Endothelial cell of umbilical vein (primary cell): Measurements from ENCODE around the gene SLC25A34. TPM values are rescaled to one million over a fixed set of nuclear protein-coding genes. Genes with fewer than 3 reads are reported as not detected.
"Not testable (repeated sequence)": the region's sequence is repeated elsewhere in the genome, so short reads cannot be mapped to it uniquely, and the experiment has no call there.

Experiments used
- BruUV-seq: library from RNA; stranded (reverse); fragments of 400-500 nt; replicated peaks from 2 replicates; lab custom pipeline; 2021; lab: Mats Ljungman, UMichigan
- CTCF ChIA-PET: fragments of 300-600, 350-600 bp; sonication (Branson Sonifier 250); formaldehyde crosslinking; loops from one replicate; lab custom pipeline; 2021; ENCODE audit warnings: antibody characterized with exemption, inconsistent platforms; lab: Charles Lee
- POLR2A ChIA-PET: fragments of 300-600, 350-600 bp; sonication (Branson Sonifier 250); formaldehyde crosslinking; loops from one replicate; lab custom pipeline; 2021; ENCODE audit warnings: antibody characterized with exemption, inconsistent platforms; lab: Charles Lee
- DNase-seq: peaks from one replicate; pipeline ENCODE4 v3.0.0-alpha.2; 2011; ENCODE audit warnings: low read depth, low spot score
- FAIRE-seq: peaks from 2 replicates; lab custom pipeline; 2011; peaks lifted over from hg19 to GRCh38; lab: Jason Lieb, UNC
- H2AFZ ChIP-seq: 2 replicates; pipeline ENCODE4 v1.6.0; 2012; ENCODE audit warnings: low read depth, low read length, control low read depth, inconsistent platforms
- H3K27ac ChIP-seq: 2 replicates; pipeline ENCODE4 v1.5.1; 2011; ENCODE audit warnings: low read depth, mild to moderate bottlenecking, control low read depth, low read length, moderate library complexity; ENCODE audit not compliant: insufficient read depth
- H3K27me3 ChIP-seq, 2 experiments: 2 replicates each; pipeline versions ENCODE4 v1.6.0 to v1.6.1; 2011; ENCODE audit warnings: low read length in 2 of 2, mixed read lengths in 1 of 2; ENCODE audit not compliant: control insufficient read depth in 2 of 2, insufficient read depth in 2 of 2
- H3K36me3 ChIP-seq, 2 experiments: 2 replicates in 1 of 2; 3 replicates in 1 of 2; pipeline ENCODE4 v1.5.1; 2011; ENCODE audit warnings: low read length in 2 of 2, mild to moderate bottlenecking in 1 of 2, moderate library complexity in 1 of 2; ENCODE audit not compliant: control insufficient read depth in 2 of 2, insufficient read depth in 2 of 2; ENCODE audit errors: extremely low read depth in 1 of 2
- H3K4me1 ChIP-seq: 3 replicates; pipeline ENCODE4 v1.5.1; 2011; ENCODE audit warnings: mild to moderate bottlenecking, low read length; ENCODE audit not compliant: control insufficient read depth, insufficient read depth; ENCODE audit errors: extremely low read depth
- H3K4me2 ChIP-seq: 2 replicates; pipeline ENCODE4 v1.6.1; 2011; ENCODE audit warnings: low read length, control low read depth, mixed read lengths; ENCODE audit not compliant: insufficient read depth
- H3K4me3 ChIP-seq, 3 experiments: fragments of 200-600 bp in 1 of 3; sonication (generic), shearing (Covaris generic) in 1 of 3; replicated peaks in 1 of 3; 2 replicates each; pipeline ENCODE4 v1.5.1; 2011 to 2016; ENCODE audit warnings: control low read depth in 3 of 3, low read length in 3 of 3, mild to moderate bottlenecking in 2 of 3, inconsistent platforms in 1 of 3, low read depth in 1 of 3, moderate library complexity in 1 of 3; ENCODE audit not compliant: insufficient read depth in 1 of 3
- H3K79me2 ChIP-seq: 2 replicates; pipeline ENCODE4 v1.6.0; 2012; ENCODE audit warnings: low read length, inconsistent platforms; ENCODE audit not compliant: control insufficient read depth, insufficient read depth
- H3K9ac ChIP-seq: replicated peaks from 2 replicates; pipeline ENCODE3; 2011; ENCODE audit warnings: low read length, control low read depth; ENCODE audit not compliant: insufficient read depth; ENCODE audit errors: extremely low read depth
- H3K9me1 ChIP-seq: replicated peaks from 3 replicates; pipeline ENCODE4 v1.6.0; 2011; ENCODE audit warnings: mild to moderate bottlenecking, low read length; ENCODE audit not compliant: control insufficient read depth, insufficient read depth; ENCODE audit errors: extremely low read depth
- H3K9me3 ChIP-seq: replicated peaks from 2 replicates; pipeline ENCODE4 v1.5.1; 2012; ENCODE audit warnings: low read length, inconsistent platforms; ENCODE audit not compliant: control insufficient read depth, insufficient read depth
- H4K20me1 ChIP-seq: replicated peaks from 2 replicates; pipeline ENCODE3; 2011; ENCODE audit warnings: mild to moderate bottlenecking, low read length; ENCODE audit not compliant: control insufficient read depth, insufficient read depth; ENCODE audit errors: extremely low read depth
- EZH2 ChIP-seq: IDR thresholded peaks from 2 replicates; pipeline ENCODE4 v1.6.1; 2012; ENCODE audit warnings: borderline replicate concordance, low read depth, mild to moderate bottlenecking, moderate library complexity, low read length, inconsistent platforms; ENCODE audit not compliant: severe bottlenecking
- FOS ChIP-seq: IDR thresholded peaks from 2 replicates; pipeline ENCODE4 v1.6.1; 2011; ENCODE audit warnings: mild to moderate bottlenecking, low read length, moderate library complexity, borderline replicate concordance; ENCODE audit not compliant: insufficient read depth
- GATA2 ChIP-seq: IDR thresholded peaks from 2 replicates; pipeline ENCODE4 v1.7.0; 2011; ENCODE audit warnings: low read depth, mild to moderate bottlenecking, moderate library complexity, mixed read lengths, low read length; ENCODE audit not compliant: insufficient read length, insufficient read depth
- MAX ChIP-seq: IDR thresholded peaks from 2 replicates; pipeline ENCODE4 v1.6.1; 2011; ENCODE audit not compliant: insufficient read depth, insufficient read length
- dilution Hi-C: fragments of 300-500 bp; cut with MboI; formaldehyde crosslinking; loops from one replicate; pipeline ENCODE4 v1.15.0; 2019; ENCODE audit warnings: low sequenced_read_pairs; ENCODE audit not compliant: extremely low pct_ligation_motif_present
- intact Hi-C: fragments of 100-400 bp; cut with micrococcal nuclease; formaldehyde crosslinking; loops from one replicate; pipeline ENCODE4 v1.10.0; 2022
- polyA plus RNA-seq, 4 experiments: library from polyadenylated mRNA; depleted of rRNA in 3 of 4; stranded (reverse) in 3 of 4; unstranded in 1 of 4; fragments of >200 nt; gene quantifications; 2 replicates each; pipeline versions ENCODE4 v1.2.1 to v1.2.3, GENCODE V29; 2011 to 2012; ENCODE audit warnings: missing spikeins in 1 of 4
- total RNA-seq: library from RNA; stranded (reverse); gene quantifications from 2 replicates; pipeline ENCODE4 v1.2.3, GENCODE V29; 2021

SLC25A34 gene
- total and polyA plus RNA-seq, 2 donors (not counting 3 experiments of a cell fraction or from before 2014, with no cell fraction given) = 0.90 to 1.1 TPM

- ChIA-PET CTCF (no interaction called here), POLR2A (no interaction called here)
- H3K36me3 ChIP-seq = no peaks in the 10 kb centered on the region
- no peak for TF ChIP-seq GATA2
- TF ChIP-seq FOS = no peak
- no peak for TF ChIP-seq MAX
- TF ChIP-seq EZH2 = no peak
- no peak overlapping the region for H3K27ac ChIP-seq
- no TSS peak for BruUV-seq
- H2AFZ ChIP-seq = no peak overlapping the region
- H3K9me1 ChIP-seq = no peaks in the 10 kb centered on the region
- H3K79me2 ChIP-seq = peaks cover 39% of the 10 kb centered on the region
- no peak overlapping the region for H3K9ac ChIP-seq
- H3K4me1 ChIP-seq = peaks cover 4% of the 10 kb centered on the region
- H3K4me3 ChIP-seq = no peak overlapping the region
- dilution Hi-C loops (no loop called here), intact Hi-C loops (no loop called here)
- no peaks in the 10 kb centered on the region for H3K9me3 ChIP-seq
- no peak for FAIRE-seq
- no peak for DNase-seq
- no peak overlapping the region for H3K4me2 ChIP-seq
- H4K20me1 ChIP-seq = peaks cover 2% of the 10 kb centered on the region
- no peaks in the 10 kb centered on the region for H3K27me3 ChIP-seq
Observed at GRCh38 chr1:15698201-15698600, 37.9 kb upstream of the SLC25A34 start.

- H3K27me3 ChIP-seq, H3K36me3 ChIP-seq, POLR2A ChIA-PET, DNase-seq, H3K9ac ChIP-seq, BruUV-seq, H3K9me1 ChIP-seq, intact Hi-C loops, H2AFZ ChIP-seq, dilution Hi-C loops, H3K4me2 ChIP-seq, H3K9me3 ChIP-seq, H4K20me1 ChIP-seq, H3K27ac ChIP-seq, CTCF ChIA-PET, H3K4me3 ChIP-seq, H3K4me1 ChIP-seq, FAIRE-seq: not testable (repeated sequence)
- peaks cover 40% of the 10 kb centered on the region for H3K79me2 ChIP-seq
Observed at GRCh38 chr1:15699321-15699720, 36.7 kb upstream of the SLC25A34 start.
